GM13976 (cell line): ENCODE results near the gene PLXDC1.
A peak's percentile ranks its signal among the peaks of the same experiment; 100 is the strongest.

Source experiments
- DNase-seq: peaks from one replicate; pipeline ENCODE4 v3.0.0; 2012; ENCODE audit warnings: low spot score
- CTCF ChIP-seq: IDR thresholded peaks from 2 replicates; pipeline ENCODE4 v1.5.1; 2012; ENCODE audit warnings: borderline replicate concordance, mild to moderate bottlenecking; ENCODE audit not compliant: insufficient read depth; ENCODE audit errors: extremely low read depth, missing control alignments, control extremely low read depth
- in situ Hi-C: fragments of 300-500 bp; cut with MboI; formaldehyde crosslinking; loops from one replicate; pipeline ENCODE4 v1.12.0; 2022; ENCODE audit warnings: low sequenced_read_pairs, mixed read lengths, inconsistent platforms; ENCODE audit not compliant: unreplicated experiment

The PLXDC1 gene

GRCh38 chr17:39181303-39181702 lies 29.9 kb upstream of the PLXDC1 start:
- TF ChIP-seq CTCF = no peak
- no peak for DNase-seq
- in situ Hi-C loops = no loop called here

GRCh38 chr17:39178536-39178935 lies 27.1 kb upstream of the PLXDC1 start:
- in situ Hi-C loops = no loop called here
- DNase-seq = no peak
- no peak for TF ChIP-seq CTCF

GRCh38 chr17:39177256-39177655 lies 25.8 kb upstream of the PLXDC1 start:
- in situ Hi-C loops = no loop called here
- no peak for TF ChIP-seq CTCF
- no peak for DNase-seq

- no peak for DNase-seq
- no peak for TF ChIP-seq CTCF
- in situ Hi-C loops = no loop called here
Observed at GRCh38 chr17:39175695-39176093, 24.3 kb upstream of the PLXDC1 start.

GRCh38 chr17:39174920-39175694 lies 23.7 kb upstream of the PLXDC1 start:
- TF ChIP-seq CTCF = peak; percentile 77
- in situ Hi-C loops = no loop called here
- peak; percentile 93 for DNase-seq

GRCh38 chr17:39173526-39174274 lies 22.3 kb upstream of the PLXDC1 start:
- in situ Hi-C loops = no loop called here
- TF ChIP-seq CTCF = no peak
- DNase-seq = no peak
